HepG2 (cell line): ENCODE measurements around the gene MLLT1. TPM values are rescaled to one million over a fixed set of nuclear protein-coding genes. Genes with fewer than 3 reads are reported as not detected.

ENCODE experiments used
- DPF2 ChIP-seq: sonication (generic); formaldehyde crosslinking; IDR thresholded peaks from 2 replicates; pipeline ENCODE4 v1.4.0; 2020; ENCODE audit warnings: mild to moderate bottlenecking, low read depth, missing genetic modification reagents, borderline replicate concordance
- DRAP1 ChIP-seq: IDR thresholded peaks from 2 replicates; pipeline ENCODE4 v1.6.1; 2016; ENCODE audit warnings: missing genetic modification reagents, missing compliant biosample characterization
- ETV6 ChIP-seq: sonication (generic); formaldehyde crosslinking; conservative IDR thresholded peaks from 2 replicates; pipeline ENCODE4 v1.4.0; 2020; ENCODE audit warnings: missing genetic modification reagents
- FOXK1 ChIP-seq: sonication (generic); formaldehyde crosslinking; IDR thresholded peaks from 2 replicates; pipeline ENCODE4 v1.4.0; 2020; ENCODE audit warnings: low read depth, missing genetic modification reagents, borderline replicate concordance
- GATAD1 ChIP-seq: IDR thresholded peaks from 2 replicates; pipeline ENCODE4 v1.6.1; 2016; ENCODE audit warnings: missing genetic modification reagents, missing compliant biosample characterization
- GLI4 ChIP-seq: sonication (generic); formaldehyde crosslinking; IDR thresholded peaks from 2 replicates; pipeline ENCODE4 v1.5.1; 2020; ENCODE audit warnings: missing genetic modification reagents, mild to moderate bottlenecking, moderate library complexity, borderline replicate concordance
- IRF2 ChIP-seq: IDR thresholded peaks from 2 replicates; pipeline ENCODE4 v1.6.1; 2018; ENCODE audit warnings: missing genetic modification reagents, missing compliant biosample characterization
- NKX3-1 ChIP-seq: sonication (generic); formaldehyde crosslinking; IDR thresholded peaks from 2 replicates; pipeline ENCODE4 v1.5.0; 2020; ENCODE audit warnings: missing genetic modification reagents
- PLSCR1 ChIP-seq: sonication (generic); formaldehyde crosslinking; IDR thresholded peaks from 2 replicates; pipeline ENCODE4 v1.5.0; 2020; ENCODE audit warnings: missing genetic modification reagents, mild to moderate bottlenecking, borderline replicate concordance
- ZBTB1 ChIP-seq: sonication (generic); formaldehyde crosslinking; IDR thresholded peaks from 2 replicates; pipeline ENCODE4 v1.4.0; 2020; ENCODE audit warnings: missing genetic modification reagents, borderline replicate concordance
- ZBTB3 ChIP-seq: sonication (generic); formaldehyde crosslinking; IDR thresholded peaks from 2 replicates; pipeline ENCODE4 v1.4.0; 2020; ENCODE audit warnings: low read depth, mild to moderate bottlenecking, moderate library complexity, missing genetic modification reagents, borderline replicate concordance
- ZFP82 ChIP-seq: sonication (generic); formaldehyde crosslinking; IDR thresholded peaks from 2 replicates; pipeline ENCODE4 v1.5.1; 2020; ENCODE audit warnings: mild to moderate bottlenecking, missing genetic modification reagents, borderline replicate concordance
- ZFY ChIP-seq: sonication (generic); formaldehyde crosslinking; IDR thresholded peaks from 2 replicates; pipeline ENCODE4 v1.4.0; 2020; ENCODE audit warnings: missing genetic modification reagents
- ZMYM3 ChIP-seq: sonication (generic); formaldehyde crosslinking; IDR thresholded peaks from 2 replicates; pipeline ENCODE4 v1.5.1; 2020; ENCODE audit warnings: mild to moderate bottlenecking, missing genetic modification reagents
- ZNF451 ChIP-seq: sonication (generic); formaldehyde crosslinking; IDR thresholded peaks from 2 replicates; pipeline ENCODE4 v1.5.0; 2020; ENCODE audit warnings: mild to moderate bottlenecking, missing genetic modification reagents
- ZNF619 ChIP-seq: sonication (generic); formaldehyde crosslinking; IDR thresholded peaks from 2 replicates; pipeline ENCODE4 v1.4.0; 2020; ENCODE audit warnings: mild to moderate bottlenecking, missing genetic modification reagents
- ZNF749 ChIP-seq: sonication (generic); formaldehyde crosslinking; IDR thresholded peaks from 2 replicates; pipeline ENCODE4 v1.8.0; 2022; ENCODE audit warnings: mild to moderate bottlenecking, missing genetic modification reagents, moderate library complexity, borderline replicate concordance
- polyA plus RNA-seq, 8 experiments: library from polyadenylated mRNA; depleted of rRNA in 3 of 8; stranded (reverse) in 7 of 8; unstranded in 1 of 8; fragments of >200 nt; fragmentation: Illumina TruSeq in 4 of 8; extraction: Trizol in 4 of 8; gene quantifications; 2 replicates each; pipeline versions ENCODE4 v1.2.1 to v1.2.3, GENCODE V29; 2011 to 2016; ENCODE audit warnings: low read depth in 4 of 8, missing spikeins in 1 of 8, mixed read lengths in 1 of 8; ENCODE audit not compliant: insufficient read depth in 1 of 8
- total RNA-seq, 5 experiments: library from RNA; depleted of rRNA; stranded (reverse); fragments of >200 nt; fragmentation: Illumina TruSeq; extraction: Trizol; gene quantifications; 2 replicates each; pipeline ENCODE4 v1.2.3, GENCODE V29; 2016; ENCODE audit warnings: low read depth in 1 of 5
- TF ChIP-seq, protein P1 (sequence below): sonication (generic); formaldehyde crosslinking; IDR thresholded peaks from 2 replicates; pipeline ENCODE4; 2020; ENCODE audit warnings: missing genetic modification reagents, mild to moderate bottlenecking, borderline replicate concordance
- TF ChIP-seq, protein P2 (sequence below): sonication (generic); formaldehyde crosslinking; IDR thresholded peaks from 2 replicates; pipeline ENCODE4 v1.5.1; 2020; ENCODE audit warnings: mild to moderate bottlenecking, moderate library complexity, missing genetic modification reagents

MLLT1 gene
- total and polyA plus RNA-seq, 2 of the 13 experiments (the other 11 are each of a cell fraction or from before 2014, with no cell fraction given): 11.7 to 12.2 TPM

DNA sequence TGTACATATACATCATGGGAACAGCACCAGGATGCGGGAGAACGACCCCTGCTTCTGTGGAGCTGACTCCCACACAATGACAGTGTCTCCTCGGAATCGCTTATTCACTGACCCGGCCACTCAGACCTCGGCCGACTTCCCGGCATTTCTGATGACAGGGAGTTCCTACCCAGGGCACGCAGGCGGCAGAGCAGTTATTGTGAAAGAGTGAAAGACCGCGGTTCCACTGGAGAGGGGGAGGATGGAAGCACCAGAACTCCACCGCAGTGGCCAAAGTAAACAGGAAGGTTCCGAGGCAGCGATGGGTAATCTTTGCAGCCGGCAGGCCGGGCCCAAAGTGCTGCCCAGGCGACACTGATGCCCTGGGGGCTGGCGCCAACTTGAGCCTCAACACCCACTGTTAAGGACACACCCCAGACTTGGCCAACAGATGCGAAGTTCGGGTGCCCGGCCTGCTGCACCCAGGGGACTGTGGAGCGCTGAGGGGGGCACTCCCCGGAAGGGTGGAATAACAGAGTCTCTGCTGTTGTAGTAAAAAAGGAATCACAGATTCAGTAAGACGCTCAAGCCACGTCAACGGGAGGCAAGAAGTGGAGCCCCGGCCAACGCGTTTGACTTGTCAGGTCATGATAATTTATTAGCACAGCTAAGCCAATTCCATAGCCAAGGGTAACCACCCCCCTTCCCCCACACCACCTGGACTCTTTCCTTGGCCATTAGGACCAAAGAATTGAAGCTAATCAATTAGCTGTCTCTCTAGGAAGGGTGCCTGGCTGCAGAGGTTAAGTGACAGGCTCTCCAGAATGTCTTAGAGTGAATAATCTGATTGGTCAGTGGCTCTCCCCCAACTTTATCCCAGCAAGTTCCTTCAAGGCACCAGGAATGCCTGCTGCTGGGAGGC is 5.8 kb downstream of the MLLT1 start (continued):
- TF ChIP-seq FOXK1 (CRISPR knock-in tag) (peak; percentile 63; the same call in 1 of the 2 replicates), ZMYM3 (CRISPR knock-in tag) (peak; percentile 63; the same call in 1 of the 2 replicates), ZNF749 (CRISPR knock-in tag) (no peak), DRAP1 (CRISPR knock-in tag) (0 out of 2 replicates have a peak, but pooled peaks have one; percentile 46), ZBTB3 (CRISPR knock-in tag) (no peak), ZFY (CRISPR knock-in tag) (peak; percentile 55; the same call in 1 of the 2 replicates), PLSCR1 (CRISPR knock-in tag) (no peak), ZBTB1 (CRISPR knock-in tag) (no peak), IRF2 (CRISPR knock-in tag) (peak; percentile 50; the same call in 1 of the 2 replicates), ZNF619 (CRISPR knock-in tag) (peak; percentile 90; the same call in 1 of the 2 replicates), ETV6 (CRISPR knock-in tag) (no peak), NKX3-1 (CRISPR knock-in tag) (no peak), ZFP82 (CRISPR knock-in tag) (no peak), ZNF451 (CRISPR knock-in tag) (no peak), DPF2 (CRISPR knock-in tag) (peak; percentile 44; the same call in 1 of the 2 replicates), GLI4 (no peak), GATAD1 (no peak)
- TF ChIP-seq, protein P1, sequence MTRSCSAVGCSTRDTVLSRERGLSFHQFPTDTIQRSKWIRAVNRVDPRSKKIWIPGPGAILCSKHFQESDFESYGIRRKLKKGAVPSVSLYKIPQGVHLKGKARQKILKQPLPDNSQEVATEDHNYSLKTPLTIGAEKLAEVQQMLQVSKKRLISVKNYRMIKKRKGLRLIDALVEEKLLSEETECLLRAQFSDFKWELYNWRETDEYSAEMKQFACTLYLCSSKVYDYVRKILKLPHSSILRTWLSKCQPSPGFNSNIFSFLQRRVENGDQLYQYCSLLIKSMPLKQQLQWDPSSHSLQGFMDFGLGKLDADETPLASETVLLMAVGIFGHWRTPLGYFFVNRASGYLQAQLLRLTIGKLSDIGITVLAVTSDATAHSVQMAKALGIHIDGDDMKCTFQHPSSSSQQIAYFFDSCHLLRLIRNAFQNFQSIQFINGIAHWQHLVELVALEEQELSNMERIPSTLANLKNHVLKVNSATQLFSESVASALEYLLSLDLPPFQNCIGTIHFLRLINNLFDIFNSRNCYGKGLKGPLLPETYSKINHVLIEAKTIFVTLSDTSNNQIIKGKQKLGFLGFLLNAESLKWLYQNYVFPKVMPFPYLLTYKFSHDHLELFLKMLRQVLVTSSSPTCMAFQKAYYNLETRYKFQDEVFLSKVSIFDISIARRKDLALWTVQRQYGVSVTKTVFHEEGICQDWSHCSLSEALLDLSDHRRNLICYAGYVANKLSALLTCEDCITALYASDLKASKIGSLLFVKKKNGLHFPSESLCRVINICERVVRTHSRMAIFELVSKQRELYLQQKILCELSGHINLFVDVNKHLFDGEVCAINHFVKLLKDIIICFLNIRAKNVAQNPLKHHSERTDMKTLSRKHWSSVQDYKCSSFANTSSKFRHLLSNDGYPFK (CRISPR knock-in tag): peak; percentile 62
- TF ChIP-seq, protein P2, sequence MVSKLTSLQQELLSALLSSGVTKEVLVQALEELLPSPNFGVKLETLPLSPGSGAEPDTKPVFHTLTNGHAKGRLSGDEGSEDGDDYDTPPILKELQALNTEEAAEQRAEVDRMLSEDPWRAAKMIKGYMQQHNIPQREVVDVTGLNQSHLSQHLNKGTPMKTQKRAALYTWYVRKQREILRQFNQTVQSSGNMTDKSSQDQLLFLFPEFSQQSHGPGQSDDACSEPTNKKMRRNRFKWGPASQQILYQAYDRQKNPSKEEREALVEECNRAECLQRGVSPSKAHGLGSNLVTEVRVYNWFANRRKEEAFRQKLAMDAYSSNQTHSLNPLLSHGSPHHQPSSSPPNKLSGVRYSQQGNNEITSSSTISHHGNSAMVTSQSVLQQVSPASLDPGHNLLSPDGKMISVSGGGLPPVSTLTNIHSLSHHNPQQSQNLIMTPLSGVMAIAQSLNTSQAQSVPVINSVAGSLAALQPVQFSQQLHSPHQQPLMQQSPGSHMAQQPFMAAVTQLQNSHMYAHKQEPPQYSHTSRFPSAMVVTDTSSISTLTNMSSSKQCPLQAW: peak; percentile 81
